Neural cell (in vitro differentiated cells): ENCODE measurements around the gene ZNF3. TPM values are rescaled to one million over a fixed set of nuclear protein-coding genes. Genes with fewer than 3 reads are reported as not detected.

ENCODE experiments used
- H2AFZ ChIP-seq: fragments of 200-600, 300-800 bp; sonication (generic), shearing (Covaris generic); 2 replicates; pipeline ENCODE4 v1.6.0; 2014; ENCODE audit warnings: low read depth, mild to moderate bottlenecking, antibody characterized with exemption, low read length, moderate library complexity
- H3F3A ChIP-seq: fragments of 200-600 bp; shearing (Covaris generic); 2 replicates; pipeline ENCODE4 v1.6.1; 2016; ENCODE audit warnings: mild to moderate bottlenecking, moderate library complexity, mixed read lengths, antibody characterized with exemption, low read length; ENCODE audit not compliant: insufficient read depth, poor library complexity, severe bottlenecking
- H3K27ac ChIP-seq: fragments of 200-600, 300-800 bp; sonication (generic), shearing (Covaris generic); 2 replicates; pipeline ENCODE4 v1.5.1; 2014; ENCODE audit warnings: mild to moderate bottlenecking, low read length, moderate library complexity
- H3K27me3 ChIP-seq: fragments of 300-800, 200-600 bp; sonication (generic), shearing (Covaris generic); 2 replicates; pipeline ENCODE4 v1.6.0; 2014; ENCODE audit warnings: mild to moderate bottlenecking, low read depth, low read length, moderate library complexity; ENCODE audit not compliant: insufficient read depth
- H3K36me3 ChIP-seq: fragments of 300-800, 200-600 bp; sonication (generic), shearing (Covaris generic); 2 replicates; pipeline ENCODE4 v1.5.1; 2014; ENCODE audit warnings: mild to moderate bottlenecking, antibody characterized with exemption, low read length, moderate library complexity; ENCODE audit not compliant: insufficient read depth
- H3K4me2 ChIP-seq: fragments of 300-800, 200-600 bp; sonication (generic), shearing (Covaris generic); 2 replicates; pipeline ENCODE4 v1.6.0; 2014; ENCODE audit warnings: mild to moderate bottlenecking, low read length
- H3K4me3 ChIP-seq: fragments of 300-800, 200-600 bp; sonication (generic), shearing (Covaris generic); 2 replicates; pipeline ENCODE4 v1.5.1; 2014; ENCODE audit warnings: mild to moderate bottlenecking, low read length, moderate library complexity
- H3K79me2 ChIP-seq: fragments of 200-600 bp; shearing (Covaris generic); replicated peaks from 2 replicates; pipeline ENCODE4 v1.6.0; 2014; ENCODE audit warnings: mild to moderate bottlenecking, low read length, moderate library complexity; ENCODE audit not compliant: insufficient read depth
- H3K9ac ChIP-seq: fragments of 300-800, 200-600 bp; sonication (generic), shearing (Covaris generic); 2 replicates; pipeline ENCODE4 v1.6.1; 2016; ENCODE audit warnings: mild to moderate bottlenecking, low read length, mixed read lengths
- H3K9me2 ChIP-seq: fragments of 200-600 bp; shearing (Covaris generic); 2 replicates; pipeline ENCODE4 v1.6.1; 2016; ENCODE audit warnings: mild to moderate bottlenecking, low read length, mixed read lengths; ENCODE audit not compliant: insufficient read depth
- H3K9me3 ChIP-seq: fragments of 200-600, 300-800 bp; sonication (generic), shearing (Covaris generic); 2 replicates; pipeline ENCODE4 v1.6.1; 2016; ENCODE audit warnings: mild to moderate bottlenecking, mixed run types, low read length, moderate library complexity, mixed read lengths
- H4K20me1 ChIP-seq: fragments of 200-600 bp; shearing (Covaris generic); 2 replicates; pipeline ENCODE4 v1.6.1; 2016; ENCODE audit warnings: mild to moderate bottlenecking, mixed run types; ENCODE audit not compliant: insufficient read depth
- EP300 ChIP-seq: fragments of 450-650 bp; conservative IDR thresholded peaks from 2 replicates; pipeline ENCODE4 v1.6.1; 2014; ENCODE audit warnings: antibody characterized with exemption, mild to moderate bottlenecking, moderate library complexity; ENCODE audit not compliant: poor library complexity, severe bottlenecking
- EZH2 ChIP-seq: fragments of 200-600, 300-800 bp; shearing (Covaris generic), sonication (generic); IDR thresholded peaks from 2 replicates; pipeline ENCODE4 v1.6.1; 2014; ENCODE audit warnings: antibody characterized with exemption, low read length, borderline replicate concordance, mild to moderate bottlenecking; ENCODE audit not compliant: insufficient read depth, poor library complexity, severe bottlenecking
- MXI1 ChIP-seq: fragments of 450-650 bp; conservative IDR thresholded peaks from 2 replicates; pipeline ENCODE4 v1.6.1; 2014; ENCODE audit warnings: antibody characterized with exemption, mild to moderate bottlenecking; ENCODE audit not compliant: poor library complexity, severe bottlenecking
- POLR2AphosphoS5 ChIP-seq: IDR thresholded peaks from 2 replicates; pipeline ENCODE4 v1.6.1; 2012
- RAD21 ChIP-seq: fragments of 450-650 bp; conservative IDR thresholded peaks from 2 replicates; pipeline ENCODE4 v1.6.1; 2014; ENCODE audit warnings: antibody characterized with exemption, mild to moderate bottlenecking, moderate library complexity
- SMC3 ChIP-seq: fragments of 450-650 bp; conservative IDR thresholded peaks from 2 replicates; pipeline ENCODE4 v1.6.1; 2014; ENCODE audit warnings: antibody characterized with exemption, mild to moderate bottlenecking, moderate library complexity; ENCODE audit not compliant: poor library complexity
- TAF1 ChIP-seq: IDR thresholded peaks from 2 replicates; pipeline ENCODE4 v1.6.1; 2012; ENCODE audit warnings: low read depth
- polyA plus RNA-seq: library from polyadenylated mRNA; depleted of rRNA; stranded (reverse); fragments of >200 nt; gene quantifications from 2 replicates; pipeline ENCODE4 v1.2.3, GENCODE V29; 2014
- TF ChIP-seq, protein P1 (sequence below): fragments of 450-650 bp; IDR thresholded peaks from 2 replicates; pipeline ENCODE4 v1.5.1; 2014; ENCODE audit warnings: antibody characterized with exemption, mild to moderate bottlenecking, moderate library complexity; ENCODE audit not compliant: poor library complexity, severe bottlenecking
- TF ChIP-seq, protein P2 (sequence below): IDR thresholded peaks from 2 replicates; pipeline ENCODE4 v1.6.1; 2012; ENCODE audit warnings: borderline replicate concordance

The ZNF3 gene
- polyA plus RNA-seq, 1 donor from 2014 or later = 57.2 TPM

DNA sequence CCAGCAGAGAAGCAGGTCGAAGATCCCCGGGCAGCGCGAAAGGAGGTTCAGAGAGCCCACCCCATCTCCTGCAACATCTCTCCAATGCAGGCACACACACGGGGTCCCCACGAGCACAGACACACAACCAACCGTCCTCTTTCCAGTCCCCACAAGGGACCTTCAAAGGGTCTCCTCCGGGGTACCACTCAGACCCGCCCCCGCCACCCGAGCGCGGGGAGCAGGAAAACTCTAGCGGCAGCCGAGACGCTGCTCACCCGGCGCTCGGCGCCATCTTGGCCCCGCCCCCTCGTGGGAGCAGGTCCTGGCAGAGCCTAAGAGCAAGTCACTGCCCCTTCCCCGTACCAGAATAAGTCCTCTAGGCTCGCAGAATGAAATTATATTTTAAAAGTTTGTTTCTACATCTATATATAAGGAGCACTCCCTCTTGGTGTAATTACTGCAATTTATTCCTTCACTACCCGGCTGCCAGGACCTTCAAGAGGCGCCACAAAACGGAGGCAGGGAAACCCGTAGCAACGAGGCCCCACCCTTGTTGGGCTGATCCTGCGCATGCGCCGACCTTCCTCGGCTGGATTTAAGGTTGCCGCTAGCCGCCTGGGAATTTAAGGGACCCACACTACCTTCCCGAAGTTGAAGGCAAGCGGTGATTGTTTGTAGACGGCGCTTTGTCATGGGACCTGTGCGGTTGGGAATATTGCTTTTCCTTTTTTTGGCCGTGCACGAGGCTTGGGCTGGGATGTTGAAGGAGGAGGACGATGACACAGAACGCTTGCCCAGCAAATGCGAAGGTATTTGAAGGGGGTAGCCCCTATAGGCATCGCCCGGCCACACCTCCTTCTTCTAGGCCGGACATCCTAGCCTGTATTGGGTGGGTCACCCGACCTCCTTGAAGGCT is 37.8 kb upstream of the ZNF3 start, which contains the start of the genes CNPY4 and TAF6:
Gene CNPY4 (plus strand): TSS at position 563 of the 898 bp plus-strand sequence. CDS start 111 bp downstream, at position 674.
Gene TAF6 (minus strand): TSS at position 287 of the 898 bp plus-strand sequence. CDS start 5,149 bp downstream, outside the sequence.
- Histone ChIP-seq H3K27me3 (no peaks in the 10 kb centered on the region), H3K9me2 (no peaks in the 10 kb centered on the region), H3K9ac (peak within 1 kb of the TSS; percentile 83), H3K27ac (peak within 1 kb of the TSS; percentile 92), H3K4me3 (peak within 1 kb of the TSS; percentile 88), H4K20me1 (no peaks in the 10 kb centered on the region), H2AFZ (peak within 1 kb of the TSS; percentile 75), H3K9me3 (no peaks in the 10 kb centered on the region), H3F3A (peaks cover 3% of the 10 kb centered on the region), H3K36me3 (peaks cover 8% of the 10 kb centered on the region), H3K4me2 (peak within 1 kb of the TSS; percentile 82), H3K79me2 (peaks cover 4% of the 10 kb centered on the region)
- TF ChIP-seq RAD21 (no peak), EP300 (peak; percentile 46), TAF1 (peak; percentile 100), MXI1 (peak; percentile 75), SMC3 (peak; percentile 34), POLR2AphosphoS5 (peak; percentile 77), EZH2 (no peak)
- TF ChIP-seq, protein P1, sequence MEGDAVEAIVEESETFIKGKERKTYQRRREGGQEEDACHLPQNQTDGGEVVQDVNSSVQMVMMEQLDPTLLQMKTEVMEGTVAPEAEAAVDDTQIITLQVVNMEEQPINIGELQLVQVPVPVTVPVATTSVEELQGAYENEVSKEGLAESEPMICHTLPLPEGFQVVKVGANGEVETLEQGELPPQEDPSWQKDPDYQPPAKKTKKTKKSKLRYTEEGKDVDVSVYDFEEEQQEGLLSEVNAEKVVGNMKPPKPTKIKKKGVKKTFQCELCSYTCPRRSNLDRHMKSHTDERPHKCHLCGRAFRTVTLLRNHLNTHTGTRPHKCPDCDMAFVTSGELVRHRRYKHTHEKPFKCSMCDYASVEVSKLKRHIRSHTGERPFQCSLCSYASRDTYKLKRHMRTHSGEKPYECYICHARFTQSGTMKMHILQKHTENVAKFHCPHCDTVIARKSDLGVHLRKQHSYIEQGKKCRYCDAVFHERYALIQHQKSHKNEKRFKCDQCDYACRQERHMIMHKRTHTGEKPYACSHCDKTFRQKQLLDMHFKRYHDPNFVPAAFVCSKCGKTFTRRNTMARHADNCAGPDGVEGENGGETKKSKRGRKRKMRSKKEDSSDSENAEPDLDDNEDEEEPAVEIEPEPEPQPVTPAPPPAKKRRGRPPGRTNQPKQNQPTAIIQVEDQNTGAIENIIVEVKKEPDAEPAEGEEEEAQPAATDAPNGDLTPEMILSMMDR = peak; percentile 45
- TF ChIP-seq, protein P2, sequence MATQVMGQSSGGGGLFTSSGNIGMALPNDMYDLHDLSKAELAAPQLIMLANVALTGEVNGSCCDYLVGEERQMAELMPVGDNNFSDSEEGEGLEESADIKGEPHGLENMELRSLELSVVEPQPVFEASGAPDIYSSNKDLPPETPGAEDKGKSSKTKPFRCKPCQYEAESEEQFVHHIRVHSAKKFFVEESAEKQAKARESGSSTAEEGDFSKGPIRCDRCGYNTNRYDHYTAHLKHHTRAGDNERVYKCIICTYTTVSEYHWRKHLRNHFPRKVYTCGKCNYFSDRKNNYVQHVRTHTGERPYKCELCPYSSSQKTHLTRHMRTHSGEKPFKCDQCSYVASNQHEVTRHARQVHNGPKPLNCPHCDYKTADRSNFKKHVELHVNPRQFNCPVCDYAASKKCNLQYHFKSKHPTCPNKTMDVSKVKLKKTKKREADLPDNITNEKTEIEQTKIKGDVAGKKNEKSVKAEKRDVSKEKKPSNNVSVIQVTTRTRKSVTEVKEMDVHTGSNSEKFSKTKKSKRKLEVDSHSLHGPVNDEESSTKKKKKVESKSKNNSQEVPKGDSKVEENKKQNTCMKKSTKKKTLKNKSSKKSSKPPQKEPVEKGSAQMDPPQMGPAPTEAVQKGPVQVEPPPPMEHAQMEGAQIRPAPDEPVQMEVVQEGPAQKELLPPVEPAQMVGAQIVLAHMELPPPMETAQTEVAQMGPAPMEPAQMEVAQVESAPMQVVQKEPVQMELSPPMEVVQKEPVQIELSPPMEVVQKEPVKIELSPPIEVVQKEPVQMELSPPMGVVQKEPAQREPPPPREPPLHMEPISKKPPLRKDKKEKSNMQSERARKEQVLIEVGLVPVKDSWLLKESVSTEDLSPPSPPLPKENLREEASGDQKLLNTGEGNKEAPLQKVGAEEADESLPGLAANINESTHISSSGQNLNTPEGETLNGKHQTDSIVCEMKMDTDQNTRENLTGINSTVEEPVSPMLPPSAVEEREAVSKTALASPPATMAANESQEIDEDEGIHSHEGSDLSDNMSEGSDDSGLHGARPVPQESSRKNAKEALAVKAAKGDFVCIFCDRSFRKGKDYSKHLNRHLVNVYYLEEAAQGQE = peak; percentile 99

DNA sequence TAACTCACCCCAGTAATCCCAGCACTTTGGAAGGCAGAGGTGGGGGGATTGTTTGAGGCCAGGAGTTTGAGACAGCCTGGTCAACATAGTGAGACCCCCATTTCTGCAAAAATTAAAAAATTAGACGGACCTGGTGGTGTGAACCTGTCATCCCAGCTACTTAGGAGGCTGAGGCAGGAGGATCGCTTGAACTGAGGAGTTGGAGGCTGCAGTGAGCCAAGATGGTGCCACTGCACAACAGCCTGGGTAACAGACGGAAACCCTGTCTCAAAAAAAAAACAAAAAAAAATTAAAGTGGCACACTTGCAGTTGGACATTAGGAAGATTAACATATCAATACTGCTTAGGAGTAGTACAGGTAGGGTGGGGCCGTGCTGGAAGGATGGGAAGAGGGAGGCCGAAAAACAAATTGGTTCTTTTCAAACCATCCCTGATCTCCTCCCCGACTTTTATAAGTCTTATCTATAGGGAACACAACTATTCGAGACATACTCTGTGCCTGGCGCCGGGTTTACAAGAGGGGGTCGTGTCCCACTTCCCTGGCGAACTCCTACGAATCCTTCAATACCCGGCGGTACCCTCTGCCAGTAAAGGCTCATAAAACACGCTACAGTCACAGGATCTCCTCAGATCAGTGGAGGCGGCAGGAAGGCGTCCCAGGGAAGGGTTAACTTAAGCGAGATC is 37.0 kb upstream of the ZNF3 start:
- TF ChIP-seq EZH2 = no peak
- no peak for TF ChIP-seq POLR2AphosphoS5
- no peak for TF ChIP-seq SMC3
- TF ChIP-seq, protein P2 = no peak
- TF ChIP-seq TAF1 = no peak
- TF ChIP-seq, protein P1 = no peak
- TF ChIP-seq MXI1 = no peak
- TF ChIP-seq EP300 = no peak
- Histone ChIP-seq H3K4me2 (peak overlapping the region; percentile 81), H3K79me2 (peaks cover 4% of the 10 kb centered on the region), H3K36me3 (peaks cover 8% of the 10 kb centered on the region), H3K9me2 (no peaks in the 10 kb centered on the region), H3K9ac (peak overlapping the region; percentile 83), H2AFZ (peak overlapping the region; percentile 75), H4K20me1 (no peaks in the 10 kb centered on the region), H3K27ac (peak overlapping the region; percentile 92), H3F3A (peaks cover 3% of the 10 kb centered on the region), H3K27me3 (no peaks in the 10 kb centered on the region), H3K9me3 (no peaks in the 10 kb centered on the region), H3K4me3 (peak overlapping the region; percentile 88)
